ENCODE results near the gene PKD1L1. TPM values are rescaled to one million over a fixed set of nuclear protein-coding genes. Genes with fewer than 3 reads are reported as not detected.

Gene PKD1L1
- total RNA-seq, 1 experiment from 2014 or later, result not detected

DNA sequence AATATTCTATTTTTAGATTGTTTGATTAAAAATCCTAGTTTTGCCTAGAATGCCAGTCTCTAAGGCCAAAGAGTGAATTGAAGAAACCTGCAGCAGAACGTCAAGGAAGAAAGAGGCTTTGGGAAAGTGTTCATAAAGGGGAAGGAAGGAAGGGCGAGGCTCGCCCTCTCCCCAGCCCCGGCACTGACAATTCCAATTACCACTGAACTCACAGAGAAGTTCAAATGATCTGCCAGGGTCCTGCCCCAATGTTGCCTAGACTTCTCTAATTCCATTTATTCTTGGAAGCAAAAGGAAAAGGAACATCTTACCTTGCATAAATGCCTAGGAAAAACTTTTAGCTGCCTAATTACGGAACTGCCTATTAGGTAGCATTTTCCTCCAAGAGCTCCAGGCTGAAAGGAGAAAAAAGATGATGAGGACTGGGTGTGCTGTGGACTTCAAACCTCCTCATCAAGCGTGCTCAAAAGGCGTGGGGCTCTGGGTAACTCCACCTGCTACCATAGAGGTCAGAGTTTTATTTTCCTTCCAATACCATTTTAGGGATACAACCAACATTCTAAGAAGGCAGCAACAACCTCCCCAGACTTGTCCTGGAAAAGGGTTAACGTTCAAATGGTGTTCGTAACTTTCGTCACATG, 134.5 kb downstream of the PKD1L1 start:
- Mint-ChIP-seq H3K27me3 (ENCODE audit: insufficient read depth, unreplicated experiment) (no peaks in the 10 kb centered on the region), H3K4me1 (ENCODE audit: insufficient read depth, unreplicated experiment) (peaks cover 7% of the 10 kb centered on the region), H3K4me3 (ENCODE audit: unreplicated experiment) (no peak overlapping the region), H3K36me3 (ENCODE audit: insufficient read depth, unreplicated experiment) (no peaks in the 10 kb centered on the region), H3K9me3 (ENCODE audit: unreplicated experiment) (no peaks in the 10 kb centered on the region), H3K27ac (ENCODE audit: low read depth, unreplicated experiment) (no peak overlapping the region)
- TF ChIP-seq, protein P1, sequence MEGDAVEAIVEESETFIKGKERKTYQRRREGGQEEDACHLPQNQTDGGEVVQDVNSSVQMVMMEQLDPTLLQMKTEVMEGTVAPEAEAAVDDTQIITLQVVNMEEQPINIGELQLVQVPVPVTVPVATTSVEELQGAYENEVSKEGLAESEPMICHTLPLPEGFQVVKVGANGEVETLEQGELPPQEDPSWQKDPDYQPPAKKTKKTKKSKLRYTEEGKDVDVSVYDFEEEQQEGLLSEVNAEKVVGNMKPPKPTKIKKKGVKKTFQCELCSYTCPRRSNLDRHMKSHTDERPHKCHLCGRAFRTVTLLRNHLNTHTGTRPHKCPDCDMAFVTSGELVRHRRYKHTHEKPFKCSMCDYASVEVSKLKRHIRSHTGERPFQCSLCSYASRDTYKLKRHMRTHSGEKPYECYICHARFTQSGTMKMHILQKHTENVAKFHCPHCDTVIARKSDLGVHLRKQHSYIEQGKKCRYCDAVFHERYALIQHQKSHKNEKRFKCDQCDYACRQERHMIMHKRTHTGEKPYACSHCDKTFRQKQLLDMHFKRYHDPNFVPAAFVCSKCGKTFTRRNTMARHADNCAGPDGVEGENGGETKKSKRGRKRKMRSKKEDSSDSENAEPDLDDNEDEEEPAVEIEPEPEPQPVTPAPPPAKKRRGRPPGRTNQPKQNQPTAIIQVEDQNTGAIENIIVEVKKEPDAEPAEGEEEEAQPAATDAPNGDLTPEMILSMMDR (IDR thresholded peaks at IDR 0.05; ENCODE audit: unreplicated experiment), result no peak
- ChIA-PET CTCF (interaction anchor here (2.3 kb wide), 1 partner anchor 547 kb away, joined by 8 read pairs; no protein-coding TSS in a partner anchor), POLR2A (interaction anchor here (0.9 to 1.2 kb wide), 2 partner anchors 12 to 37 kb away, joined by 3 read pairs; no protein-coding TSS in a partner anchor)
- intact Hi-C loops (cut with micrococcal nuclease), result no loop called here
- BruUV-seq (replicated peaks), result no TSS peak
- DNase-seq (ENCODE audit: unreplicated experiment), result no peak

DNA sequence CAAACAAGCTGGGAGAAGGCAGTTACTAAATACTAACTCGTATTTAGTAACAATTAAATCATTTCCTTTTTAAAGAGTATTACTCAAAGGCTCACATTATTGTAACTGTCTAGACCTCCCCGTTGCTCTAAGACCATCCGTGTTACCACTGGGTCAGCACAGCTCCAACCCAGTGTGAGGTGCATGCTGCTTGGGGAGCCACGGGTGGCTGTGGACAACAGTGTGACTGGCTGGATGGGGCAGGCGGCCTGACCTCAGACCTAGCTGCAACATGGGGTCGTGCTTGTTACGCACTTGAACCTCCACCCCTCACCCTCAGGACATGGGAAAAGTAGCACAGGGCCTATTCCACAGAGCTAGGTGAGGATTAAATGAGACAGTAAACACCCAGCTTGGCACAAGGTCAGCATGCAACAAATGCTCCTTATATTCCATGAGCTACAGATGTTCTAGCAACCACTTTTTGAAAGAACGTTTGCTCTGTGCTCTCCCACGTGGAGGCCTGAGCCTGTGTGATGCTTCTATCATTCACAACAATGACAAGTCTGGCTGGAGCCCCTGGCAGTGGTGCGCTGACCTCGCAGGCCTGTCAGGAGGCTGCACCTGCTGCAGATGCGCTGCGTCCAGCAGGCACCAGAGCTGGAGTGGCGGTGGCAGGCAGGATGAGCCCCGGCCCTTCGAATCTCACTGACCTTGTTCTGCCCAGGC, 135.7 kb downstream of the PKD1L1 start:
- no peak overlapping the region for H3K27ac Mint-ChIP-seq (ENCODE audit: low read depth, unreplicated experiment)
- H3K4me3 Mint-ChIP-seq (ENCODE audit: unreplicated experiment), result no peak overlapping the region
- BruUV-seq (replicated peaks), result no TSS peak
- no peaks in the 10 kb centered on the region for H3K9me3 Mint-ChIP-seq (ENCODE audit: unreplicated experiment)
- DNase-seq (ENCODE audit: unreplicated experiment), result no peak
- intact Hi-C loops (cut with micrococcal nuclease), result no loop called here
- ChIA-PET POLR2A (interaction anchor here (0.9 kb wide), 1 partner anchor 16 kb away, joined by 3 read pairs; no protein-coding TSS in a partner anchor), CTCF (interaction anchor here (1.2 kb wide), 1 partner anchor 546 kb away, joined by 6 read pairs; no protein-coding TSS in a partner anchor)
- no peaks in the 10 kb centered on the region for H3K36me3 Mint-ChIP-seq (ENCODE audit: insufficient read depth, unreplicated experiment)
- no peaks in the 10 kb centered on the region for H3K27me3 Mint-ChIP-seq (ENCODE audit: insufficient read depth, unreplicated experiment)
- TF ChIP-seq, protein P1 (IDR thresholded peaks at IDR 0.05; ENCODE audit: unreplicated experiment), result no peak
- H3K4me1 Mint-ChIP-seq (ENCODE audit: insufficient read depth, unreplicated experiment), result no peaks in the 10 kb centered on the region

DNA sequence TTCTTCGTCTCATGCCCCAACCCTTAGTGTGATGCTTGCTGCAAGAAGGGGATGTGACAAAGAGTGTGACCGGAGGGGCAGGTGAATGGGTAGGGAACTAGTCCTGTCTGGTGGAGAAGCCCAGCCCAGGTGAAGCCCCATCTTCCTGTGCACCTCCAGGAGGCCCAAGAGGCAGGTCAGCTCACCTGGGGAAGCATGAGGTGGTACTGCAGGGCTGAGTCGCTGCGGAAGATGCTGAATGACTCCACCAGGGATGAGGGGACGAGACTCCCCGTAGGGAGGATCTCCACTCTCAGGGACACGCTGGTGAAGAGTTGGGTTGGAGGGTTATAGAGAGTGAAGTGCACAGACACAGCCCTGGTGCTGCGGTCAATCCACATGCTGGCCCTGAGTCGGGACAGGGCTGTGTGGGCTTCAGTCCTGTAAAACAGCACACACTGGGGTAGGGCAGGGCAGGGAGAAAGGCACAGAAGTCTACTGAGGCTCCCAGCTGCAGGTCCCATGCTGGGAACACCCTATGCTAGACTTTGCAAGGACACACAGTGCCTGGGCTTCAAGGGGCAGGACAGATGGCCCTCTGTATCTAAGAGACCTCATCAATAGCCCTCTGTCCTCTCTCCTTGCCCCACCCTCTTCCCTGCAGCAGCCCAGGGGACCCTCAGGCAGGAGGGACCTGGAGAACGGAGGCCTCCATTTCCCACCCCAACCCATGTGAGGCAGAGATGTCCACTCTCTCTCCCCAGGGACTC, 136.5 kb downstream of the PKD1L1 start:
- TF ChIP-seq, protein P1 (IDR thresholded peaks at IDR 0.05; ENCODE audit: unreplicated experiment), result no peak
- intact Hi-C loops (cut with micrococcal nuclease), result no loop called here
- no TSS peak for BruUV-seq (replicated peaks)
- H3K4me1 Mint-ChIP-seq (ENCODE audit: insufficient read depth, unreplicated experiment), result no peaks in the 10 kb centered on the region
- ChIA-PET POLR2A (interaction anchor here (0.9 kb wide), 1 partner anchor 16 kb away, joined by 3 read pairs; no protein-coding TSS in a partner anchor), CTCF (interaction anchor here (1.2 kb wide), 1 partner anchor 545 kb away, joined by 6 read pairs; no protein-coding TSS in a partner anchor)
- H3K27ac Mint-ChIP-seq (ENCODE audit: low read depth, unreplicated experiment), result no peak overlapping the region
- no peaks in the 10 kb centered on the region for H3K36me3 Mint-ChIP-seq (ENCODE audit: insufficient read depth, unreplicated experiment)
- DNase-seq (ENCODE audit: unreplicated experiment), result no peak
- H3K27me3 Mint-ChIP-seq (ENCODE audit: insufficient read depth, unreplicated experiment), result no peaks in the 10 kb centered on the region
- no peaks in the 10 kb centered on the region for H3K9me3 Mint-ChIP-seq (ENCODE audit: unreplicated experiment)
- H3K4me3 Mint-ChIP-seq (ENCODE audit: unreplicated experiment), result no peak overlapping the region

DNA sequence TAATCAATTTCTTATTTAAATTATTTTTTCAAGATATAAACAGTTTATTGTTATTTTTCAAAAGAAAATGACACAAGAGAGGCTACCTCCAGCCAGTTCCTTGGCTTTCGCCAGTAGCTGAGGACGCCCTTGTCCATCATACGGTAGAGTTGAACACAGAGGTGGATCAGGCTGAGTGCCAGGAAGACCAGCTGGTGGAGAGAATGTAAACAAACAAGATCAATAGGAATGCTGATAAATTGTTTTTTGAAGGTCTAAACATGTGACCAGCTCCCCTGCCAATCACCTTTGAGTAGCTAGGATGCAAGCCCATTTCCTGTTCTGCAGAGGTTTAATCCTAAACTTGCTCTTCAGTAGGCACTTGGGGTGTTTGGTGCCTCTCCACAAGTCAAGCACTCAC, 138.9 kb downstream of the PKD1L1 start:
- TF ChIP-seq, protein P1 (IDR thresholded peaks at IDR 0.05; ENCODE audit: unreplicated experiment), result no peak
- Mint-ChIP-seq H3K27me3 (ENCODE audit: insufficient read depth, unreplicated experiment) (no peaks in the 10 kb centered on the region), H3K4me3 (ENCODE audit: unreplicated experiment) (no peak overlapping the region), H3K4me1 (ENCODE audit: insufficient read depth, unreplicated experiment) (peaks cover 6% of the 10 kb centered on the region), H3K36me3 (ENCODE audit: insufficient read depth, unreplicated experiment) (no peaks in the 10 kb centered on the region), H3K9me3 (ENCODE audit: unreplicated experiment) (no peaks in the 10 kb centered on the region), H3K27ac (ENCODE audit: low read depth, unreplicated experiment) (no peak overlapping the region)
- ChIA-PET POLR2A (interaction anchor here (0.6 to 0.7 kb wide), 2 partner anchors 23 to 235 kb away, joined by 3 read pairs; no protein-coding TSS in a partner anchor), CTCF (interaction anchor here (0.7 to 2.1 kb wide), 5 partner anchors 10 to 543 kb away, joined by 3 to 21 read pairs (median 3); no protein-coding TSS in a partner anchor)
- DNase-seq (ENCODE audit: unreplicated experiment), result no peak
- intact Hi-C loops (cut with micrococcal nuclease), result no loop called here
- BruUV-seq (replicated peaks), result no TSS peak

Data from MCF 10A (cell line).